ENCODE results near the gene PRKN. TPM values are rescaled to one million over a fixed set of nuclear protein-coding genes. Genes with fewer than 3 reads are reported as not detected.

PRKN gene
- total RNA-seq, 3 donors from 2014 or later = 5.2 to 10.2 (median 8.1) TPM

- Histone ChIP-seq H3K9me3 (peaks cover 9% of the 10 kb centered on the region), H3K4me3 (no peak overlapping the region), H3K36me3 (ENCODE audit: low read depth) (no peaks in the 10 kb centered on the region), H3K4me1 (ENCODE audit: low read depth) (no peaks in the 10 kb centered on the region)
- DNase-seq = no peak
- intact Hi-C loops (cut with DNase I, micrococcal nuclease) = no loop called here
- ATAC-seq = no peak
- TF ChIP-seq CTCF (IDR thresholded peaks at IDR 0.05) = no peak
Measured at GRCh38 chr6:161613711-161614110, 1113.9 kb downstream of the PRKN start.

GRCh38 chr6:161608771-161609170, 1118.8 kb downstream of the PRKN start:
- DNase-seq (no peak), ATAC-seq (no peak)
- no peak for TF ChIP-seq CTCF (IDR thresholded peaks at IDR 0.05)
- H3K4me1 ChIP-seq (ENCODE audit: low read depth) = no peaks in the 10 kb centered on the region
- intact Hi-C loops (cut with DNase I, micrococcal nuclease) = no loop called here
- H3K9me3 ChIP-seq = peaks cover 9% of the 10 kb centered on the region
- no peaks in the 10 kb centered on the region for H3K36me3 ChIP-seq (ENCODE audit: low read depth)
- no peak overlapping the region for H3K4me3 ChIP-seq

GRCh38 chr6:161607696-161608297, 1119.8 kb downstream of the PRKN start:
- no peak for ATAC-seq
- intact Hi-C loops (cut with DNase I, micrococcal nuclease) = no loop called here
- peaks cover 1% of the 10 kb centered on the region for H3K9me3 ChIP-seq
- H3K36me3 ChIP-seq (ENCODE audit: low read depth) = no peaks in the 10 kb centered on the region
- H3K4me3 ChIP-seq = no peak overlapping the region
- no peak for TF ChIP-seq CTCF (IDR thresholded peaks at IDR 0.05)
- H3K4me1 ChIP-seq (ENCODE audit: low read depth) = no peaks in the 10 kb centered on the region
- no peak for DNase-seq

GRCh38 chr6:161602359-161602758, 1125.2 kb downstream of the PRKN start:
- ATAC-seq (no peak), DNase-seq (no peak)
- intact Hi-C loops (cut with DNase I, micrococcal nuclease) = no loop called here
- Histone ChIP-seq H3K4me1 (ENCODE audit: low read depth) (no peaks in the 10 kb centered on the region), H3K36me3 (ENCODE audit: low read depth) (no peaks in the 10 kb centered on the region), H3K4me3 (no peak overlapping the region), H3K9me3 (peaks cover 2% of the 10 kb centered on the region)
- TF ChIP-seq CTCF (IDR thresholded peaks at IDR 0.05) = no peak

- no peak overlapping the region for H3K4me3 ChIP-seq
- H3K9me3 ChIP-seq = peaks cover 2% of the 10 kb centered on the region
- no peaks in the 10 kb centered on the region for H3K4me1 ChIP-seq (ENCODE audit: low read depth)
- ATAC-seq (no peak), DNase-seq (no peak)
- no peaks in the 10 kb centered on the region for H3K36me3 ChIP-seq (ENCODE audit: low read depth)
- TF ChIP-seq CTCF (IDR thresholded peaks at IDR 0.05) = no peak
- intact Hi-C loops (cut with DNase I, micrococcal nuclease) = no loop called here
Measured at GRCh38 chr6:161598896-161599295, 1128.7 kb downstream of the PRKN start.
